GM12878 (cell line): ENCODE results near the gene CD68. TPM values are rescaled to one million over a fixed set of nuclear protein-coding genes. Genes with fewer than 3 reads are reported as not detected.
A peak's percentile ranks its signal among the peaks of the same experiment; 100 is the strongest.

Source experiments
- ATAC-seq: fragments of 200-7000 bp; cut with Tn5 transposase; 3 replicates; pipeline ENCODE4 v1.9.1; 2020; ENCODE audit warnings: mild to moderate bottlenecking, moderate library complexity
- BruUV-seq: library from RNA; stranded (reverse); fragments of 400-500 nt; replicated peaks from 2 replicates; lab custom pipeline; 2021; lab: Mats Ljungman, UMichigan
- CTCF ChIA-PET: fragments of 300-600 bp; sonication (Branson Sonifier 250); formaldehyde crosslinking; extraction: SDS; loops from one replicate; lab custom pipeline; 2021; ENCODE audit warnings: inconsistent platforms; lab: Yijun Ruan, JAX
- POLR2A ChIA-PET: fragments of 350-600 bp; formaldehyde crosslinking; extraction: SDS; loops from one replicate; lab custom pipeline; 2021; ENCODE audit warnings: inconsistent platforms; lab: Charles Lee
- RAD21 ChIA-PET: fragments of 300-600 bp; sonication (Branson Sonifier 250); formaldehyde crosslinking; loops from one replicate; lab custom pipeline; 2023; ENCODE audit warnings: antibody characterized with exemption; ENCODE audit not compliant: unreplicated experiment; lab: Charles Lee
- SMC1A ChIA-PET: fragments of 300-600 bp; sonication (Branson Sonifier 250); formaldehyde crosslinking; loops from one replicate; lab custom pipeline; 2023; ENCODE audit not compliant: unreplicated experiment, uncharacterized antibody; lab: Charles Lee
- DNase-seq: peaks from one replicate; pipeline ENCODE4 v3.0.0-alpha.2; 2011; ENCODE audit warnings: low read depth, low spot score
- FAIRE-seq: peaks from 3 replicates; lab custom pipeline; 2011; peaks lifted over from hg19 to GRCh38; lab: Jason Lieb, UNC
- H2AFZ ChIP-seq: 2 replicates; pipeline ENCODE4 v1.6.0; 2011; ENCODE audit warnings: low read depth, low read length, control low read depth; ENCODE audit not compliant: control insufficient read depth
- H3K27ac ChIP-seq: 2 replicates; pipeline ENCODE4 v1.5.1; 2011; ENCODE audit warnings: control low read depth; ENCODE audit not compliant: control insufficient read depth, insufficient read depth
- H3K27me3 ChIP-seq, 2 experiments: replicated peaks in 1 of 2; 2 replicates each; pipeline versions ENCODE4 v1.6.0 to v1.6.1; 2011; ENCODE audit warnings: low read length in 1 of 2; ENCODE audit not compliant: control insufficient read depth in 2 of 2, insufficient read depth in 2 of 2
- H3K36me3 ChIP-seq, 2 experiments: 2 replicates each; pipeline ENCODE4 v1.5.1; 2011; ENCODE audit warnings: low read length in 1 of 2; ENCODE audit not compliant: control insufficient read depth in 2 of 2, insufficient read depth in 2 of 2
- H3K4me1 ChIP-seq: 2 replicates; pipeline ENCODE4 v1.6.1; 2011; ENCODE audit warnings: mild to moderate bottlenecking, low read length, moderate library complexity, mixed read lengths; ENCODE audit not compliant: control insufficient read depth, insufficient read depth
- H3K4me2 ChIP-seq: 2 replicates; pipeline ENCODE4 v1.6.0; 2011; ENCODE audit warnings: control low read depth; ENCODE audit not compliant: control insufficient read depth, insufficient read depth
- H3K4me3 ChIP-seq: fragments of 200-600 bp; sonication (generic); 2 replicates; pipeline ENCODE4 v1.5.1; 2016
- H3K79me2 ChIP-seq: 2 replicates; pipeline ENCODE4 v1.6.0; 2011; ENCODE audit warnings: low read length; ENCODE audit not compliant: control insufficient read depth, insufficient read depth
- H3K9ac ChIP-seq: 2 replicates; pipeline ENCODE4 v1.8.0; 2011; ENCODE audit warnings: low read length, control low read depth, mixed read lengths; ENCODE audit not compliant: control insufficient read depth, insufficient read depth
- H3K9me3 ChIP-seq: replicated peaks from 3 replicates; pipeline ENCODE4 v1.5.1; 2011; ENCODE audit warnings: mild to moderate bottlenecking, low read length; ENCODE audit not compliant: control insufficient read depth, insufficient read depth
- H4K20me1 ChIP-seq: 2 replicates; pipeline ENCODE4 v1.6.0; 2011; ENCODE audit not compliant: control insufficient read depth, insufficient read depth
- KAT2A ChIP-seq: conservative IDR thresholded peaks from 2 replicates; pipeline ENCODE4 v1.6.1; 2011; ENCODE audit warnings: low read depth, low read length; ENCODE audit not compliant: control insufficient read depth
- WGBS: methylation state at CpG from one replicate; pipeline ENCODE4 v1.1.6; 2016; ENCODE audit warnings: low lambda C conversion rate; ENCODE audit not compliant: insufficient replicate concordance, insufficient coverage; ENCODE audit errors: missing lambda C conversion rate; 5-methylcytosine and 5-hydroxymethylcytosine counted together
- in situ Hi-C: fragments of 300-500 bp; cut with MboI; formaldehyde crosslinking; loops from 9 replicates; pipeline ENCODE4 v1.14.3; 2018; ENCODE audit warnings: mixed read lengths
- intact Hi-C: fragments of 100-400 bp; cut with micrococcal nuclease; formaldehyde crosslinking; loops from one replicate; pipeline ENCODE4 v1.14.2; 2022; ENCODE audit not compliant: unreplicated experiment
- polyA plus RNA-seq, 11 experiments: library from polyadenylated mRNA; depleted of rRNA in 4 of 11; unstranded in 6 of 11; stranded (reverse) in 5 of 11; fragments of >200 nt; fragmentation: Nextera tagmentation in 4 of 11; fragmentation: Illumina TruSeq in 1 of 11; extraction: Ambion mirVana in 4 of 11; extraction: Trizol in 1 of 11; gene quantifications; 1 replicate in 1 of 11; 2 replicates in 10 of 11; pipeline versions ENCODE4 v1.2.1 to v1.2.3, GENCODE V29; 2011 to 2016; ENCODE audit warnings: inconsistent platforms in 2 of 11, missing spikeins in 2 of 11, low read depth in 1 of 11
- total RNA-seq, 4 experiments: library from RNA; depleted of rRNA in 3 of 4; stranded (reverse); fragments of >200 nt in 3 of 4; fragmentation: Illumina TruSeq in 1 of 4; extraction: Trizol in 1 of 4; gene quantifications; 2 replicates each; pipeline versions ENCODE4 v1.2.1 to v1.2.3, GENCODE V29; 2013 to 2021
- TF ChIP-seq, protein P1 (sequence below), 3 experiments: IDR thresholded peaks in 2 of 3; conservative IDR thresholded peaks in 1 of 3; 2 replicates each; pipeline ENCODE4 v1.5.1; 2011; ENCODE audit warnings: low read depth in 3 of 3, low read length in 3 of 3, mild to moderate bottlenecking in 3 of 3, control low read depth in 2 of 3, moderate library complexity in 2 of 3, inconsistent platforms in 1 of 3, mixed read lengths in 1 of 3; ENCODE audit not compliant: control insufficient read depth in 2 of 3, insufficient read depth in 1 of 3; ENCODE audit errors: extremely low read depth in 1 of 3

Gene CD68
- total and polyA plus RNA-seq, 10 of the 15 experiments (the other 5 are each of a cell fraction or from before 2014, with no cell fraction given) = 2.6 to 6.9 (median 3.8) TPM

DNA sequence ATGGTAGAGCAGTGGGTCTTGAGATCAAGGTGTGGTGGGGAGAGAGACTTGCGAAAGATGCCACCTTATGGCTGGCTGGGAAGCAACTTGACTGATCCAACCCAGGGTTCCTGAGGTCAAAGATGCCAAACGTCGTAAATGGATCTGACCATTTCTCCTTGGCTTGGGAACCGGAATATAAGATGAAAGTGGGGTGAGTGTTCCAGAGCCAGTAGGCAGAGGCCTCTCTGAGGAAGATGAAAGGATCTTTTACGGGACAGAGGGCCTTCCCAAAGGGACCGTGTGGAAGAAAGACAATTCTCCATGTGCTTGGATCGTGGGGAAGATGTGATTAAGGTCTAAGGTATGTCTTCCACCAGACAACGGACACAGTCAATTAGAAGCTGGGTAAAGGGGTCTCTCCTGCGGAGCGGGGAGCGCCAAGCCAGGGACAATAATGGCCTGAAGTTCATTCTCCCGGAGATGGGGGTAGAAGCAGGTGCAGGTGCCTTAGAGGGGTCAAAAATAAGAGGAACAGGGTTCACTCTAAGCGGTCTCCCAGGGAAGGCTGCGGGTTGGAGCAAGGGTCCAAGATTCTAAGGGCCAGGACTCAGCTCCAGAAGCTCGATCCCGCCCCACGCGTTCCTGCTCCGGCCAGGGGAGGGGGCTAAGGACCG lies 34.5 kb downstream of the CD68 start:
- ChIA-PET SMC1A (interaction anchor here (0.8 to 2.0 kb wide), 3 partner anchors 14 to 72 kb away, joined by 3 to 7 read pairs (median 4); partner anchors contain the start of gene SAT2), RAD21 (interaction anchor here (1.1 to 2.4 kb wide), 5 partner anchors 13 to 278 kb away, joined by 3 to 21 read pairs (median 9); partner anchors contain the start of genes ACAP1, CD68, MPDU1 and SAT2), POLR2A (interaction anchor here (0.6 to 3.6 kb wide), 6 partner anchors 14 to 73 kb away, joined by 3 to 35 read pairs (median 8); partner anchors contain the start of genes CD68, MPDU1, SAT2 and TNFSF13), CTCF (interaction anchor here (0.6 to 3.6 kb wide), 9 partner anchors 11 to 317 kb away, joined by 3 to 22 read pairs (median 4); partner anchors contain the start of genes MPDU1, SAT2, TP53 and WRAP53)
- Histone ChIP-seq H3K79me2 (peaks cover 31% of the 10 kb centered on the region), H3K27ac (peak overlapping the region; percentile 81), H3K9ac (peak overlapping the region; percentile 84), H3K9me3 (no peaks in the 10 kb centered on the region), H4K20me1 (no peaks in the 10 kb centered on the region; the same call in 1 of the 2 replicates), H3K4me3 (peak overlapping the region; percentile 83), H2AFZ (no peak overlapping the region; the same call in none of the 2 replicates), H3K36me3 (peaks cover 0 to 4% of the 10 kb centered on the region in 2 experiments; a peak in 1 of 4 replicates), H3K4me2 (peak overlapping the region; percentile 98), H3K4me1 (peaks cover 4% of the 10 kb centered on the region; the same call in 1 of the 2 replicates), H3K27me3 (no peaks in the 10 kb centered on the region)
- no peak for DNase-seq
- 15% methylated on average over 20 of the region's 20 CpGs for WGBS
- ATAC-seq = no peak
- TF ChIP-seq KAT2A = no peak
- TF ChIP-seq, protein P1, sequence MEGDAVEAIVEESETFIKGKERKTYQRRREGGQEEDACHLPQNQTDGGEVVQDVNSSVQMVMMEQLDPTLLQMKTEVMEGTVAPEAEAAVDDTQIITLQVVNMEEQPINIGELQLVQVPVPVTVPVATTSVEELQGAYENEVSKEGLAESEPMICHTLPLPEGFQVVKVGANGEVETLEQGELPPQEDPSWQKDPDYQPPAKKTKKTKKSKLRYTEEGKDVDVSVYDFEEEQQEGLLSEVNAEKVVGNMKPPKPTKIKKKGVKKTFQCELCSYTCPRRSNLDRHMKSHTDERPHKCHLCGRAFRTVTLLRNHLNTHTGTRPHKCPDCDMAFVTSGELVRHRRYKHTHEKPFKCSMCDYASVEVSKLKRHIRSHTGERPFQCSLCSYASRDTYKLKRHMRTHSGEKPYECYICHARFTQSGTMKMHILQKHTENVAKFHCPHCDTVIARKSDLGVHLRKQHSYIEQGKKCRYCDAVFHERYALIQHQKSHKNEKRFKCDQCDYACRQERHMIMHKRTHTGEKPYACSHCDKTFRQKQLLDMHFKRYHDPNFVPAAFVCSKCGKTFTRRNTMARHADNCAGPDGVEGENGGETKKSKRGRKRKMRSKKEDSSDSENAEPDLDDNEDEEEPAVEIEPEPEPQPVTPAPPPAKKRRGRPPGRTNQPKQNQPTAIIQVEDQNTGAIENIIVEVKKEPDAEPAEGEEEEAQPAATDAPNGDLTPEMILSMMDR (IDR thresholded peaks at IDR 0.05 in 2 of 3, conservative IDR thresholded peaks at IDR 0.05 in 1 of 3; ENCODE audit: control insufficient read depth in 2 of 3, extremely low read depth in 1 of 3, insufficient read depth in 1 of 3, low read depth in 3 of 3, low read length in 3 of 3) = peak in 2 of 3 experiments; percentile 10 to 18; a peak in 1 of 6 replicates
- in situ Hi-C loops = no loop called here
- intact Hi-C loops = loop anchor here (5.0 kb wide), 1 partner anchor 73 kb away; the partner anchor contains the start of genes TP53 and WRAP53
- FAIRE-seq = no peak
- TSS peak; percentile 56 for BruUV-seq
